GM12891 (cell line): ENCODE data around the gene APMAP.
A peak's percentile ranks its signal among the peaks of the same experiment; 100 is the strongest.
"Not testable (repeated sequence)": the region's sequence is repeated elsewhere in the genome, so short reads cannot be mapped to it uniquely, and the experiment has no call there.

Experiments used
- DNase-seq: peaks from one replicate; pipeline ENCODE4 v3.0.0; 2011; ENCODE audit warnings: low spot score; ENCODE audit not compliant: insufficient read length
- FAIRE-seq: peaks from 2 replicates; lab custom pipeline; 2011; peaks lifted over from hg19 to GRCh38; lab: Jason Lieb, UNC
- PAX5 ChIP-seq: IDR thresholded peaks from 2 replicates; pipeline ENCODE4 v1.6.1; 2011; ENCODE audit warnings: low read length, moderate library complexity, mild to moderate bottlenecking; ENCODE audit not compliant: insufficient read depth, severe bottlenecking
- POLR2A ChIP-seq: IDR thresholded peaks from 2 replicates; pipeline ENCODE4 v1.6.1; 2011; ENCODE audit warnings: low read depth, low read length, control low read depth
- POLR2AphosphoS5 ChIP-seq: IDR thresholded peaks from 2 replicates; pipeline ENCODE4 v1.6.1; 2011; ENCODE audit warnings: low read depth, low read length, control low read depth
- POU2F2 ChIP-seq: IDR thresholded peaks from 2 replicates; pipeline ENCODE4 v1.6.1; 2011; ENCODE audit warnings: low read depth, mild to moderate bottlenecking, control low read depth, low read length, moderate library complexity
- SPI1 ChIP-seq: IDR thresholded peaks from 2 replicates; pipeline ENCODE4 v1.6.1; 2011; ENCODE audit warnings: low read depth, low read length, control low read depth
- TAF1 ChIP-seq: IDR thresholded peaks from 2 replicates; pipeline ENCODE4 v1.6.1; 2011; ENCODE audit warnings: low read depth, low read length, control low read depth

Gene APMAP

DNA sequence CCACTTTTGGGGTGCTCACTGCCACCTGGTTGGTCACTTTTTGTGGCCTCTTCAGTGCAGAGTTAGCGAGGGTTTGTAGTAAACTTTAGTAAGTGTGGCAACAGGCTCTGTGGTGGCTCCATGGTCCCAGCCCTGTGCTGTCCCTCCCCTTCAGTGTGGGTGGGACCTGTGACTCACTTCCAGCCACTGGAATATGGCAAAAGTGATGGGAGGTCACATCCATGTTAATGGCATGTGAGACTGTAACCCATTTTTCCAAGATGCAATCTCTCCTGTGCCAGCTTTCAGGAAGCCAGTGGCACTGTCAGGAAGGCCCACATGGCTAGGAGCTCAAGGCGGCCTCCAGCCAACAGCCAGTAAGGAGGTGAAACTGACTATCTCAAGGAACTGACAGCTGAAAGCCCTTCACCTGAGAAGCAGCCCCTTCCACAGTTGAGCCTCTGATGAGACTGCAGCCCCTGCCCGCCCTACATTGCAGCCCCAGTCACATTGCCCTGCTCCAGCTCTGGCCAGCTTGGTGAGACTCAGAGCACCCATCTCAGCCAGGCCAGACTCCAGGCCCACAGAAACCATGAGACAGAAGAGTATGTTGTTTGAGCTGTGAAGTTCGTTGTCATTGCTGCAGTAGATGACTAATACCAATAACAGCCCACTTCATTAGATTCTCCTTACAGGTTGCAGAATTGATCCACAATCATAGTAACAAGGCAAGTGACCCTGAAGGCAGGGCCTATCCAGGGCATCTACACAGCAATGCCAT lies 56.6 kb downstream of the APMAP start:
- FAIRE-seq (no peak), DNase-seq (no peak)

DNA sequence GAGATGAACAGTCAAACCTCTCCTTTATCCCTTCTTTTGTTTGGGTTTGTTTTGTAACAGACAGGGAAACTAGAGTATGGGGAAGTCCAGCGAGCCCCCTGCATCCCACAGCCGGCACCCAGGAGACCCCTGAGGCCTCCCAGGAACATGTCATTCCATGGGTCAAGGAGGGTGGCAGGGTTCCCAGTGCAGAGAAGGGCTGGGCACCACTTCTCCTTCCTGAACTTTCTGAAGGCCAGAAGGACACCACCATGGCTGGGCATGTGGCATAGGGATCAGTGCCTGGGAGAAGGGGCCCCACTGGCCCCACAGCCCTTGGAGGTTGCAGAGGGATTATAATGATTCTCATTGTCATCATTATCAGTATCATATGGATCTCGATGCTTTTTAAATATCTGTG lies 57.4 kb downstream of the APMAP start:
- DNase-seq (no peak), FAIRE-seq (no peak)
- no peak for TF ChIP-seq POLR2AphosphoS5
- TF ChIP-seq PAX5, result no peak
- TF ChIP-seq POLR2A, result no peak
- no peak for TF ChIP-seq TAF1
- no peak for TF ChIP-seq SPI1
- no peak for TF ChIP-seq POU2F2

More for the DNA sequence above, 56.6 kb downstream of the APMAP start:
- TF ChIP-seq SPI1, result no peak
- TF ChIP-seq POU2F2, result no peak
- TF ChIP-seq TAF1, result no peak
- no peak for TF ChIP-seq PAX5
- no peak for TF ChIP-seq POLR2AphosphoS5
- no peak for TF ChIP-seq POLR2A

DNA sequence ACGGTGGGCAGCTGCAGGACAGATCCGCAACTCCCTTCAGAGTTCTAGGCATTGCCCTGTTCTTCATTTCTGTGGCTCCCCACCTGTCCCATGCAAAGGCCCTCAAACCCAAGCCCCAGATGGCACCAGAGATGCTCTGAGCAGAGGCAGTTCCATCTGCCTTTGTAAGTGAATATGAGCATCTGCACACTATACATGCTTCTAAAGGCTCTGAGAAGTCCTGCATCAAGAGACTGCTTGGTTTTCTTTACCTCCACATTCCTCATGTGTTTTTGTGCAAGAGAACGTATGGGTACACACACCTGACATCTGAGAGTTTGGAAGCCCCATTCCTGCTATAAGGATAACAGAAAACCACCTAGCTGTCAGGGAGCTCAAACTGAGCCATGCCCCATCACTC lies 57.8 kb downstream of the APMAP start:
- DNase-seq (no peak), FAIRE-seq (no peak)
- TF ChIP-seq TAF1 (no peak), POU2F2 (no peak), POLR2A (no peak), SPI1 (no peak), POLR2AphosphoS5 (no peak), PAX5 (no peak)

DNA sequence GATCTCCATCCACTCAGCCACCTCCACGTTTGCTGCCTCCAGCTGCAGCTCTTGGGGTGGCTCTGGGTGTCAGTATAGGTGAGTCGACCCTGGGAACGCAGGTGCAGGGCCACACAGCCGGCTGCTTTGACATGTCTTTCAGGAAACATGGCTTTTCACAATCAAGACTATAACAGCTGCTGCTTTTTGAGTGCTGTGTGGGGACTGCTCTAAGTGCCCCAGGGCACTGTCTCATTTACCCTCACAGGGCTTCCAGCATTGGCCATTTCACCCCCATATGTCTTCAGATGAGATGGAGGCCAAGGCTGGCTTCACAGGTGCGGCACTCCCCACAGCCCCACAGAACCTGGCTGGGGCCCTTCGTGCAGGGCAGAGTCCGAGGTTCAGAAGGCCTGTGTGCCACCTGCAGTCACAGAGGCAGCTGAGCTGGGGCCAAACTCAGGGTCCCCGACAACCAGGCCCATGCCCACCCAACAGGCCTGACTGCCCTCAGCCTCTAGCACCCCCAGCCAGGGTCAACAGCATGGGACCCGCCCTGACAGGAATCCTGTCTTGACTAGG lies 58.4 kb downstream of the APMAP start:
- no peak for FAIRE-seq
- DNase-seq, result no peak
- TF ChIP-seq PAX5, result no peak
- no peak for TF ChIP-seq POU2F2
- TF ChIP-seq POLR2A, result no peak
- TF ChIP-seq POLR2AphosphoS5, result no peak
- no peak for TF ChIP-seq SPI1
- no peak for TF ChIP-seq TAF1

DNA sequence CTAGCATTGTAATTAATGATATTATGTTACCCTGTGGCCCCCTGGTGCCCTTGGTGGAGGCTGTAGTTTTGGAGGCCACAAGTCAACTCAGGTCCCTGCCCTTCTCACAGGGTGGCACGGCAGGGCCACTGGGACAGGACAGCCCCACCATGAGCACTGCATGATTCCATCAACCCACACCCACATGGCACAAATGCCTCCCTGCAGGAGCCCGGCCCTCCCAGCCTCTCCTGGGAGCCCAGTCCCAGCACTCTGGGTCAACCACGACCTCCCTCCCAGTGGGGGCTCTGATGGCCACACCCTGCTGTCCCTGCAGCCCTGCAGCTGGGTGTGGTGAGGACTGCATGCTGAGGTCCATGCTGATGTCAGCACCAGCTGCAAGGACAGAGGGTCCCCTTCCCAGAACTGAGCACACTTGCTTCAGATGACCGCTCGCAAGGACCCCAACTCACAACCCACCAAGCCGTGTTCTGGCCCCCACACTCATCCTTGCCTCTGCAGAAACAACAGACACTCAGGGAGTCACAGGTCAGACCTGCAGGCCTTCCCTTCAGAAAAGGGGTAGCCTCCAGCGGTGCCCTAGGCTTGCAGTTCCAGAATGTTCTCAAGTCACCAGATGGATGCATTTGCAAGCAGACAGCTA lies 59.2 kb downstream of the APMAP start:
- TF ChIP-seq PAX5, result no peak
- no peak for TF ChIP-seq POU2F2
- no peak for TF ChIP-seq POLR2AphosphoS5
- TF ChIP-seq SPI1, result no peak
- no peak for TF ChIP-seq POLR2A
- no peak for TF ChIP-seq TAF1
- DNase-seq (no peak), FAIRE-seq (no peak)

DNA sequence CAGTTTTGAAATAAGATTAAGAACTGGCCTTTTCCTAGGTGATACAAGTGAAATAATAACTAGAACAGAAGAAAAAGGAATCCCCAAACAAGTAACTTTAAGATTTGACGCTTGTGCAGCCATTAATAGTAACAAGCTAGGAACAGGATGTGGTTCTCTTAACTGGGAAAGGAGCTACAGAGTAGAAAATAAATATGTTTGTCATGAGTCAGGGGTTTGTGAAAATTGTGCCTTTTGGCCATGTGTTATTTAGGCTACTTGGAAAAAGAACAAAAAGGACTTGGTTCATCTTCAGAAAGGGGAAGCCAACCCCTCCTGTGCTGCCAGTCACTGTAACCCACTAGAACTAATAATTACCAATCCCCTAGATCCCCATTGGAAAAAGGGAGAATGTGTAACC lies 60.7 kb downstream of the APMAP start:
- not testable (repeated sequence) for FAIRE-seq

DNA sequence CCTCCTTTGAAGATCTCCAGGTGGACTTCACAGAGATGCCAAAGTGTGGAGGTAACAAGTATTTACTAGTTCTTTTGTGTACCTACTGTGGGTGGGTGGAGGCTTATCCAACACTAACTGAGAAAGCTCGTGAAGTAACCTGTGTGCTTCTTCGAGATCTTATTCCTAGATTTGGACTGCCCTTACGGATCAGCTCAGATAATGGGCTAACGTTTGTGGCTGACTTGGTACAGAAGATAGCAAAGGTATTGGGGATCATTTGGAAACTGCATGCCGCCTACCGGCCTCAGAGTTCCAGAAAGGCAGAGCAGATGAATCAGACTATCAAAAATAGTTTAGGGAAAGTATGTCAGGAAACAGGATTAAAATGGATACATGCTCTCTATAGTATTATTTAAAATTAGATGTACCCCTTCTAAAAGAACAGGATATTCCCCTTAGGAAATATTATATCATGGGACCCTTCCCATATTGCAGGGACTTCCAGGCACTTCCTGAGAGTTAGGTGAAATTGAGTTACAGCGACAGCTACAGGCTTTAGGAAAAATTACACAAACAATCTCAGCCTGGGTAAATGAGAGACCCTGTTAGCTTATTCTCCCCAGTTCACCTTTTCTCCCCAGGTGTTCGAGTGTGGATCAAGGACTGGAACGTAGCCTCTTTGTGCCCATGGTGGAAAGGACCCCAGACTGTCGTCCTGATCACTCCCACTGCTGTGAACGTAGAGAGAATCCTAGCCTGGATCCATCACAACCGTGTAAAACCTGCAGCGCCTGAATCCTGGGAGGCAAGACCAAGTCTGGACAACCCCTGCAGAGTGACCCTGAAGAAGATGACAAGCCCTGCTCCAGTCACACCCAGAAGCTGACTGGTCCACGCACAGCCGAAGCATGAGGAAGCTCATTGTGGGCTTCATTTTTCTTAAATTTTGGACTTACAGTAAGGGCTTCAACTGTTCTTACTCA lies 61.5 kb downstream of the APMAP start:
- peak; percentile 5 for FAIRE-seq
- not testable (repeated sequence) for DNase-seq

More for the DNA sequence above, 60.7 kb downstream of the APMAP start:
- not testable (repeated sequence) for DNase-seq

DNA sequence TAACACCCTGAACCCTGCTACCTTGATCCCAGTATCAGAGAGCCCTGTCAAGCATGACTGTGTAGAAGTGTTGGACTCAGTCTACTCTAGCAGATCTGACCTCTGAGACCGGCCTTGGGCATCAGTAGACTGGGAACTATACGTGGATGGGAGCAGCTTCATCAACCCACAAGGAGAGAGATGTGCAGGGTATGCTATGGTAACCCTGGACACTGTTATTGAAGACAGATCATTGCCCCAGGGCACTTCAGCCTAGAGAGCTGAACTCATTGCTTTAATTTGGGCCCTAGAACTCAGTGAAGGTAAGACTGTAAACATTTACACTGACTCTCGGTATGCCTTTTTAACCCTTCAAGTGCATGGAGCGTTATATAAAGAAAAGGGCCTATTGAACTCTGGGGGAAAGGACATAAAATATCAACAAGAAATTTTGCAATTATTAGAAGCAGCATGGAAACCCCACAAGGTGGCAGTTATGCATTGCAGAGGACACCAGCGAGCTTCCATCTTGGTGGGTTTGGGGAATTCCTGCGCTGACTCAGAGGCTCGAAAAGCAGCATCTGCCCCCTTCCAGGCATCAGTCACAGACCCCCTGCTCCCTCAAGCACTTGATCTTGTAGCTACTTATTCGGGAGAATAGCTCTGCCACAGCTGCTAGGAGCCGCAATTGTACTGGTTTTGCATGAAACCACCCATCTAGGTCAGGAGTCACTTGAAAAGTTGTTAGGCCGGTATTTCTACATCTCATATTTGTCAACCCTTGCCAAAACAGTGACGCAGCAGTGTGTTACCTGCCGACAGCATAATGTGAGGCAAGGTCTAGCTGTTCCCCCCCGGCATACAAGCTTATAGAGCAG lies 62.5 kb downstream of the APMAP start:
- FAIRE-seq, DNase-seq: not testable (repeated sequence)

DNA sequence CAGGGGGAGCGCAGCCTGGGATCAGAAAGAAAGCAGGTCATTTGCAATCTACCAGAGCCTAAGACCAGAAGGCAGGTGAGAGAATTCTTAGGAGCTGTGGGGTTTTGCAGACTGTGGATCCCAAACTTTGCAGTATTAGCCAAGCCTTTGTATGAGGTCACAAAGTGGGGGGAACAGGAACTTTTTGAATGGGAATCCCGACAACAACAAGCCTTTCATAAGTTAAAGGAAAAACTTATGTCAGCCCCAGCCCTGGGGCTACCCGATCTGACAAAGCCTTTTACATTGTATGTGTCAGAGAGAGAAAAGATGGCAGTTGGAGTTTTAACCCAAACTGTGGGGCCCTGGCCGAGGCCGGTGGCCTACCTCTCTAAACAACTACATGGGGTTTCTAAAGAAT lies 63.3 kb downstream of the APMAP start:
- FAIRE-seq, DNase-seq: not testable (repeated sequence)

DNA sequence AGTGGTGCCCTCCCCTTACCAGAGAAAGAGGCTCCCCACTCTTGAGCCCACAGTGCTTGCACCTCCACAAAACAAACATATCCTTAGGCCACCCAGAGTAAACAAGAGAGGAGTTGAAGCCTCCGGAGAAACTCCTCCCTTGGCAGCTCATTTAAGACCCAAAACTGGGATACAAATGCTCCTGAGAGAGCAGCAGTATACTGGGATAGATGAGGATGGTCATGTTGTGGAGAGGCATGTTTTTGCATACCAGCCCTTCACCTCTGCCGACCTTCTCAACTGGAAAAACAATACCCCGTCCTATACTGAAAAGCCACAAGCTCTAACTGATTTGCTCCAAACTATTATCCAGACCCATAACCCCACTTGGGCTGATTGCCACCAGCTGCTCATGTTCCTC lies 71.8 kb downstream of the APMAP start:
- not testable (repeated sequence) for DNase-seq, FAIRE-seq

DNA sequence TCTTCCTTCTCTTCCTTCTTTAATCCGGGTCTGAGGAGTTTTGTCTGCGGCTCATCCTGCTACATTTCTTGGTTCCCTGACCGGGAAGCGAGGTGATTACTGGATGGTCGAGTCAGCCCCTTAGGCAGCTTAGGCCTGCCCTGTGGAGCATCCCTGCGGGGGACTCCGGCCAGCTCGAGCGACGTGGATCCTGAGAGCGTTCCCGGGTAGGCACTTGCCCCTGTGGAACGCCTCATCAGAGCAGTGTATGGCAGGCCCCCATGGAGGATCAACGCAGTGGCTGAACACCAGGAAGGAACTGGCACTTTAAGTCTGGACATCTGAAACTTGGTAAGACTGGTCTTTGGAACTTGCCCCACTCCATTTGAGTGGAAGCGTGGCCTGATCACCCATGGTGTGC lies 72.9 kb downstream of the APMAP start:
- not testable (repeated sequence) for DNase-seq, FAIRE-seq
